GM12878 (cell line): ENCODE data around the gene OSBPL7. TPM values are rescaled to one million over a fixed set of nuclear protein-coding genes. Genes with fewer than 3 reads are reported as not detected.

Experiments
- ATAC-seq: fragments of 200-7000 bp; cut with Tn5 transposase; 3 replicates; pipeline ENCODE4 v1.9.1; 2020; ENCODE audit warnings: mild to moderate bottlenecking, moderate library complexity
- BruUV-seq: library from RNA; stranded (reverse); fragments of 400-500 nt; replicated peaks from 2 replicates; lab custom pipeline; 2021; lab: Mats Ljungman, UMichigan
- CTCF ChIA-PET: fragments of 300-600 bp; sonication (Branson Sonifier 250); formaldehyde crosslinking; extraction: SDS; loops from one replicate; lab custom pipeline; 2021; ENCODE audit warnings: inconsistent platforms; lab: Yijun Ruan, JAX
- POLR2A ChIA-PET: fragments of 350-600 bp; formaldehyde crosslinking; extraction: SDS; loops from one replicate; lab custom pipeline; 2021; ENCODE audit warnings: inconsistent platforms; lab: Charles Lee
- RAD21 ChIA-PET: fragments of 300-600 bp; sonication (Branson Sonifier 250); formaldehyde crosslinking; loops from one replicate; lab custom pipeline; 2023; ENCODE audit warnings: antibody characterized with exemption; ENCODE audit not compliant: unreplicated experiment; lab: Charles Lee
- SMC1A ChIA-PET: fragments of 300-600 bp; sonication (Branson Sonifier 250); formaldehyde crosslinking; loops from one replicate; lab custom pipeline; 2023; ENCODE audit not compliant: unreplicated experiment, uncharacterized antibody; lab: Charles Lee
- DNase-seq: peaks from one replicate; pipeline ENCODE4 v3.0.0-alpha.2; 2011; ENCODE audit warnings: low read depth, low spot score
- FAIRE-seq: peaks from 3 replicates; lab custom pipeline; 2011; peaks lifted over from hg19 to GRCh38; lab: Jason Lieb, UNC
- H2AFZ ChIP-seq: 2 replicates; pipeline ENCODE4 v1.6.0; 2011; ENCODE audit warnings: low read depth, low read length, control low read depth; ENCODE audit not compliant: control insufficient read depth
- H3K27ac ChIP-seq: 2 replicates; pipeline ENCODE4 v1.5.1; 2011; ENCODE audit warnings: control low read depth; ENCODE audit not compliant: control insufficient read depth, insufficient read depth
- H3K27me3 ChIP-seq, 2 experiments: replicated peaks in 1 of 2; 2 replicates each; pipeline versions ENCODE4 v1.6.0 to v1.6.1; 2011; ENCODE audit warnings: low read length in 1 of 2; ENCODE audit not compliant: control insufficient read depth in 2 of 2, insufficient read depth in 2 of 2
- H3K36me3 ChIP-seq, 2 experiments: 2 replicates each; pipeline ENCODE4 v1.5.1; 2011; ENCODE audit warnings: low read length in 1 of 2; ENCODE audit not compliant: control insufficient read depth in 2 of 2, insufficient read depth in 2 of 2
- H3K4me1 ChIP-seq: 2 replicates; pipeline ENCODE4 v1.6.1; 2011; ENCODE audit warnings: mild to moderate bottlenecking, low read length, moderate library complexity, mixed read lengths; ENCODE audit not compliant: control insufficient read depth, insufficient read depth
- H3K4me2 ChIP-seq: 2 replicates; pipeline ENCODE4 v1.6.0; 2011; ENCODE audit warnings: control low read depth; ENCODE audit not compliant: control insufficient read depth, insufficient read depth
- H3K4me3 ChIP-seq: fragments of 200-600 bp; sonication (generic); 2 replicates; pipeline ENCODE4 v1.5.1; 2016
- H3K79me2 ChIP-seq: 2 replicates; pipeline ENCODE4 v1.6.0; 2011; ENCODE audit warnings: low read length; ENCODE audit not compliant: control insufficient read depth, insufficient read depth
- H3K9ac ChIP-seq: 2 replicates; pipeline ENCODE4 v1.8.0; 2011; ENCODE audit warnings: low read length, control low read depth, mixed read lengths; ENCODE audit not compliant: control insufficient read depth, insufficient read depth
- H3K9me3 ChIP-seq: replicated peaks from 3 replicates; pipeline ENCODE4 v1.5.1; 2011; ENCODE audit warnings: mild to moderate bottlenecking, low read length; ENCODE audit not compliant: control insufficient read depth, insufficient read depth
- H4K20me1 ChIP-seq: 2 replicates; pipeline ENCODE4 v1.6.0; 2011; ENCODE audit not compliant: control insufficient read depth, insufficient read depth
- ATF2 ChIP-seq: IDR thresholded peaks from 2 replicates; pipeline ENCODE4 v1.6.1; 2012; ENCODE audit warnings: low read length, inconsistent platforms
- CBFB ChIP-seq: IDR thresholded peaks from 2 replicates; pipeline ENCODE4 v1.6.1; 2016; ENCODE audit warnings: antibody characterized with exemption, low read depth
- EED ChIP-seq: sonication (generic); IDR thresholded peaks from 2 replicates; pipeline ENCODE4 v1.6.1; 2016; ENCODE audit warnings: antibody characterized with exemption, low read depth
- EP300 ChIP-seq, 2 experiments: fragments of 150-350 bp in 1 of 2; IDR thresholded peaks; 2 replicates each; pipeline ENCODE4 v1.6.1; 2011 to 2012; ENCODE audit warnings: low read depth in 2 of 2, low read length in 2 of 2, borderline replicate concordance in 1 of 2, improper control_type of control experiment in 1 of 2, inconsistent platforms in 1 of 2; ENCODE audit not compliant: control insufficient read depth in 1 of 2
- ESRRA ChIP-seq: IDR thresholded peaks from 2 replicates; pipeline ENCODE4 v1.6.1; 2012; ENCODE audit warnings: mild to moderate bottlenecking, low read length, improper control_type of control experiment
- FOS ChIP-seq: IDR thresholded peaks from 3 replicates; pipeline ENCODE4 v1.6.1; 2011; ENCODE audit warnings: borderline replicate concordance; ENCODE audit not compliant: insufficient read length; ENCODE audit errors: extremely low read depth
- KAT2A ChIP-seq: conservative IDR thresholded peaks from 2 replicates; pipeline ENCODE4 v1.6.1; 2011; ENCODE audit warnings: low read depth, low read length; ENCODE audit not compliant: control insufficient read depth
- KLF5 ChIP-seq: fragments of 450-650 bp; IDR thresholded peaks from 2 replicates; pipeline ENCODE4 v1.6.1; 2014; ENCODE audit warnings: mild to moderate bottlenecking; ENCODE audit not compliant: partially characterized antibody
- MTA2 ChIP-seq: fragments of 450-650 bp; IDR thresholded peaks from 2 replicates; pipeline ENCODE4 v1.6.1; 2016; ENCODE audit warnings: low read depth, mild to moderate bottlenecking, moderate library complexity
- NFIC ChIP-seq: IDR thresholded peaks from 2 replicates; pipeline ENCODE4 v1.6.1; 2012; ENCODE audit warnings: low read depth, mild to moderate bottlenecking, inconsistent platforms, low read length, moderate library complexity
- REST ChIP-seq: IDR thresholded peaks from 2 replicates; pipeline ENCODE4 v1.6.1; 2012; ENCODE audit warnings: mild to moderate bottlenecking, low read depth, low read length
- WRNIP1 ChIP-seq: IDR thresholded peaks from 2 replicates; pipeline ENCODE4 v1.6.1; 2011; ENCODE audit warnings: low read depth, low read length, improper control_type of control experiment, borderline replicate concordance
- WGBS: methylation state at CpG from one replicate; pipeline ENCODE4 v1.1.6; 2016; ENCODE audit warnings: low lambda C conversion rate; ENCODE audit not compliant: insufficient replicate concordance, insufficient coverage; ENCODE audit errors: missing lambda C conversion rate; 5-methylcytosine and 5-hydroxymethylcytosine counted together
- in situ Hi-C: fragments of 300-500 bp; cut with MboI; formaldehyde crosslinking; loops from 9 replicates; pipeline ENCODE4 v1.14.3; 2018; ENCODE audit warnings: mixed read lengths
- intact Hi-C: fragments of 100-400 bp; cut with micrococcal nuclease; formaldehyde crosslinking; loops from one replicate; pipeline ENCODE4 v1.14.2; 2022; ENCODE audit not compliant: unreplicated experiment
- polyA plus RNA-seq, 11 experiments: library from polyadenylated mRNA; depleted of rRNA in 4 of 11; unstranded in 6 of 11; stranded (reverse) in 5 of 11; fragments of >200 nt; fragmentation: Nextera tagmentation in 4 of 11; fragmentation: Illumina TruSeq in 1 of 11; extraction: Ambion mirVana in 4 of 11; extraction: Trizol in 1 of 11; gene quantifications; 1 replicate in 1 of 11; 2 replicates in 10 of 11; pipeline versions ENCODE4 v1.2.1 to v1.2.3, GENCODE V29; 2011 to 2016; ENCODE audit warnings: inconsistent platforms in 2 of 11, missing spikeins in 2 of 11, low read depth in 1 of 11
- total RNA-seq, 4 experiments: library from RNA; depleted of rRNA in 3 of 4; stranded (reverse); fragments of >200 nt in 3 of 4; fragmentation: Illumina TruSeq in 1 of 4; extraction: Trizol in 1 of 4; gene quantifications; 2 replicates each; pipeline versions ENCODE4 v1.2.1 to v1.2.3, GENCODE V29; 2013 to 2021
- TF ChIP-seq, protein P1 (sequence below): fragments of 450-650 bp; IDR thresholded peaks from 2 replicates; pipeline ENCODE4 v1.6.1; 2017; ENCODE audit warnings: antibody characterized with exemption, mild to moderate bottlenecking, moderate library complexity

Gene OSBPL7
- total and polyA plus RNA-seq, 10 of the 15 experiments (the other 5 are each of a cell fraction or from before 2014, with no cell fraction given), result 0.50 to 16.1 (median 6.7) TPM

DNA sequence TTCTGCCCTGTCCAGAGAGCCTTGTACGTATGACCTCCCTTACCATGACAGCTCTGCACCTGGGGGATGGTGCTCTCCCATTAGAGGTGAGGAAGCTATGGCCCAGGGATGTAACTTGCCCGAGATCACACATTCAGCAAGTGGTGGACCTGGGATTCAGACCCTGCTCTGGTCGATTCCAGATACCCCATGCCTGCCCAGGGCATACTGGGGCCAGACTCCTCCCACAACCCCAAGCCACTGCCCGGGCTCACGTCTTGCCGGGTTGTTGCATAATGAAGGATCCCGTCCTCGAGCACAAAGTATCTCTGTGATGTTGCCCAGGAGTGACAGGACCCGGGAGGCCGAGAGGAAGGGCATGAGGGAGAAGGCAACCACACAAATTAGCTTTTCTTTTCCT lies 2.1 kb downstream of the OSBPL7 start:
- CTCF ChIA-PET, result no interaction called here
- H3K27ac ChIP-seq, result no peak overlapping the region
- SMC1A ChIA-PET, result no interaction called here
- H3K36me3 ChIP-seq, result peaks cover 5 to 20% of the 10 kb centered on the region in 2 experiments; a peak in 3 of 4 replicates
- H3K9me3 ChIP-seq, result no peaks in the 10 kb centered on the region
- in situ Hi-C loops (no loop called here), intact Hi-C loops (no loop called here)
- 93% methylated on average over 10 of the region's 10 CpGs for WGBS
- no peak for DNase-seq
- FAIRE-seq, result no peak
- peaks cover 10% of the 10 kb centered on the region for H3K4me1 ChIP-seq
- H2AFZ ChIP-seq, result no peak overlapping the region
- no peak for TF ChIP-seq MTA2
- TF ChIP-seq, protein P1, sequence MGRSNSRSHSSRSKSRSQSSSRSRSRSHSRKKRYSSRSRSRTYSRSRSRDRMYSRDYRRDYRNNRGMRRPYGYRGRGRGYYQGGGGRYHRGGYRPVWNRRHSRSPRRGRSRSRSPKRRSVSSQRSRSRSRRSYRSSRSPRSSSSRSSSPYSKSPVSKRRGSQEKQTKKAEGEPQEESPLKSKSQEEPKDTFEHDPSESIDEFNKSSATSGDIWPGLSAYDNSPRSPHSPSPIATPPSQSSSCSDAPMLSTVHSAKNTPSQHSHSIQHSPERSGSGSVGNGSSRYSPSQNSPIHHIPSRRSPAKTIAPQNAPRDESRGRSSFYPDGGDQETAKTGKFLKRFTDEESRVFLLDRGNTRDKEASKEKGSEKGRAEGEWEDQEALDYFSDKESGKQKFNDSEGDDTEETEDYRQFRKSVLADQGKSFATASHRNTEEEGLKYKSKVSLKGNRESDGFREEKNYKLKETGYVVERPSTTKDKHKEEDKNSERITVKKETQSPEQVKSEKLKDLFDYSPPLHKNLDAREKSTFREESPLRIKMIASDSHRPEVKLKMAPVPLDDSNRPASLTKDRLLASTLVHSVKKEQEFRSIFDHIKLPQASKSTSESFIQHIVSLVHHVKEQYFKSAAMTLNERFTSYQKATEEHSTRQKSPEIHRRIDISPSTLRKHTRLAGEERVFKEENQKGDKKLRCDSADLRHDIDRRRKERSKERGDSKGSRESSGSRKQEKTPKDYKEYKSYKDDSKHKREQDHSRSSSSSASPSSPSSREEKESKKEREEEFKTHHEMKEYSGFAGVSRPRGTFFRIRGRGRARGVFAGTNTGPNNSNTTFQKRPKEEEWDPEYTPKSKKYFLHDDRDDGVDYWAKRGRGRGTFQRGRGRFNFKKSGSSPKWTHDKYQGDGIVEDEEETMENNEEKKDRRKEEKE, result no peak
- no peak for TF ChIP-seq FOS
- no peak for TF ChIP-seq REST
- TF ChIP-seq NFIC, result no peak
- TF ChIP-seq WRNIP1, result no peak
- TF ChIP-seq EED, result no peak
- TF ChIP-seq EP300 (IDR thresholded peaks at IDR 0.05; ENCODE audit: borderline replicate concordance in 1 of 2, control insufficient read depth in 1 of 2, low read depth in 2 of 2, low read length in 2 of 2), result no peak
- TF ChIP-seq ESRRA, result no peak
- TF ChIP-seq KLF5, result no peak
- TF ChIP-seq KAT2A, result no peak
- TF ChIP-seq ATF2, result no peak
- TF ChIP-seq CBFB, result no peak
- no peak overlapping the region for H3K4me3 ChIP-seq
- ATAC-seq, result no peak
- RAD21 ChIA-PET, result no interaction called here
- H3K9ac ChIP-seq, result no peak overlapping the region
- no peaks in the 10 kb centered on the region for H3K27me3 ChIP-seq
- H3K79me2 ChIP-seq, result peaks cover 7% of the 10 kb centered on the region; the same call in 1 of the 2 replicates
- H3K4me2 ChIP-seq, result no peak overlapping the region
- POLR2A ChIA-PET, result no interaction called here
- H4K20me1 ChIP-seq, result no peaks in the 10 kb centered on the region
- BruUV-seq, result no TSS peak
